ENCODE results near the gene MYO3B.
"Not testable (repeated sequence)": the region's sequence is repeated elsewhere in the genome, so short reads cannot be mapped to it uniquely, and the experiment has no call there.

The MYO3B gene

GRCh38 chr2:170344663-170345346 is 166.9 kb downstream of the MYO3B start:
- no peak for DNase-seq

- DNase-seq: no peak
These were observed 167.7 kb downstream of the MYO3B start for GRCh38 chr2:170345607-170346006.

- DNase-seq: not testable (repeated sequence)
These were observed 171.3 kb downstream of the MYO3B start for GRCh38 chr2:170349269-170349668.

- no peak for DNase-seq
These were observed 173.2 kb downstream of the MYO3B start for GRCh38 chr2:170350929-170351826.

- DNase-seq: no peak
These were observed 175.8 kb downstream of the MYO3B start for GRCh38 chr2:170353723-170354122.

GRCh38 chr2:170354388-170354787 is 176.4 kb downstream of the MYO3B start:
- no peak for DNase-seq

- no peak for DNase-seq
These were observed 177.2 kb downstream of the MYO3B start for GRCh38 chr2:170354855-170355780.

- DNase-seq: no peak
These were observed 181.5 kb downstream of the MYO3B start for GRCh38 chr2:170359466-170359865.

GRCh38 chr2:170360546-170361089 is 182.7 kb downstream of the MYO3B start:
- no peak for DNase-seq

GRCh38 chr2:170361090-170361936 is 183.4 kb downstream of the MYO3B start:
- DNase-seq: peak; percentile 49

GRCh38 chr2:170362313-170362870 is 184.4 kb downstream of the MYO3B start:
- no peak for DNase-seq

GRCh38 chr2:170362871-170363631 is 185.1 kb downstream of the MYO3B start:
- no peak for DNase-seq

GRCh38 chr2:170365003-170365402 is 187.1 kb downstream of the MYO3B start:
- DNase-seq: no peak

GRCh38 chr2:170365686-170366085 is 187.7 kb downstream of the MYO3B start:
- no peak for DNase-seq

- no peak for DNase-seq
These were observed 190.4 kb downstream of the MYO3B start for GRCh38 chr2:170368370-170368769.

GRCh38 chr2:170369228-170369627 is 191.3 kb downstream of the MYO3B start:
- no peak for DNase-seq

- no peak for DNase-seq
These were observed 191.9 kb downstream of the MYO3B start for GRCh38 chr2:170369894-170370293.

GRCh38 chr2:170371231-170371998 is 193.5 kb downstream of the MYO3B start:
- DNase-seq: no peak

GRCh38 chr2:170375192-170375591 is 197.2 kb downstream of the MYO3B start:
- DNase-seq: no peak
